ENCODE measurements around the gene LTC4S. TPM values are rescaled to one million over a fixed set of nuclear protein-coding genes. Genes with fewer than 3 reads are reported as not detected.

LTC4S gene
- total and polyA plus RNA-seq, 2 experiments from 2014 or later = 5.8 to 10.1 TPM

DNA sequence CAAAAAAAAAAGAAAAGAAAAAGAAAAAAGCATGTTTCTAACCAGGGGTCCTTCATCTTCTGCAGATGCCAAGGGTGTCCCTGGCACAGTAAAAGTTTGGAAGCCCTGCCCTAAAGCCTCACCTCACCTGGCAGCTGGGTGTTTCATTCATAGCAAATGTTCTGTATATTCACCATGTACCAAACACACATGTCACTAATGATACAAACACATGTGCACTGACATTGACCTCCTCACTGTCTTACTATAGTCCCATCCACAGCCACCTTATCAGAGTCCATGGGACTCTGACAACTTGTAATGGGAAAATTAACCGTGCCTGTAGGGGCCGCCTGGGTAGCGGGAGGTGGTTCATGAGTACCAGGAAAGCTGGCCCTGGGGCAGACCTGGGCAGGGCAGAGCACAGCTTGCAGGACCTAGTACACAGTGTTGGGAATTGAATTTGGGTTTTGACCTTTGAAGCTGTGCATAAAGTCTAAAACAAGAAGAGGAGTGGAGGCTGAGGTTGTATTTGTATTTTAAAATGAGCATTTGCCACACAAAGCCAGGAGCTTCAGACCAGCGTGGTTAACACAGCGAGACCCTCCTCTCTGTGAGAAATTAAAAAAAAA is 19.3 kb downstream of the LTC4S start (continued):
- TF ChIP-seq, protein P1, sequence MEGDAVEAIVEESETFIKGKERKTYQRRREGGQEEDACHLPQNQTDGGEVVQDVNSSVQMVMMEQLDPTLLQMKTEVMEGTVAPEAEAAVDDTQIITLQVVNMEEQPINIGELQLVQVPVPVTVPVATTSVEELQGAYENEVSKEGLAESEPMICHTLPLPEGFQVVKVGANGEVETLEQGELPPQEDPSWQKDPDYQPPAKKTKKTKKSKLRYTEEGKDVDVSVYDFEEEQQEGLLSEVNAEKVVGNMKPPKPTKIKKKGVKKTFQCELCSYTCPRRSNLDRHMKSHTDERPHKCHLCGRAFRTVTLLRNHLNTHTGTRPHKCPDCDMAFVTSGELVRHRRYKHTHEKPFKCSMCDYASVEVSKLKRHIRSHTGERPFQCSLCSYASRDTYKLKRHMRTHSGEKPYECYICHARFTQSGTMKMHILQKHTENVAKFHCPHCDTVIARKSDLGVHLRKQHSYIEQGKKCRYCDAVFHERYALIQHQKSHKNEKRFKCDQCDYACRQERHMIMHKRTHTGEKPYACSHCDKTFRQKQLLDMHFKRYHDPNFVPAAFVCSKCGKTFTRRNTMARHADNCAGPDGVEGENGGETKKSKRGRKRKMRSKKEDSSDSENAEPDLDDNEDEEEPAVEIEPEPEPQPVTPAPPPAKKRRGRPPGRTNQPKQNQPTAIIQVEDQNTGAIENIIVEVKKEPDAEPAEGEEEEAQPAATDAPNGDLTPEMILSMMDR (conservative IDR thresholded peaks at IDR 0.05; ENCODE audit: low read depth in 2 of 2) = no peak
- no peak for TF ChIP-seq CREB1 (CRISPR knock-in tag; IDR thresholded peaks at IDR 0.05; ENCODE audit: low read depth)
- no peak for TF ChIP-seq EZH2phosphoT487 (IDR thresholded peaks at IDR 0.05; ENCODE audit: unreplicated experiment)

DNA sequence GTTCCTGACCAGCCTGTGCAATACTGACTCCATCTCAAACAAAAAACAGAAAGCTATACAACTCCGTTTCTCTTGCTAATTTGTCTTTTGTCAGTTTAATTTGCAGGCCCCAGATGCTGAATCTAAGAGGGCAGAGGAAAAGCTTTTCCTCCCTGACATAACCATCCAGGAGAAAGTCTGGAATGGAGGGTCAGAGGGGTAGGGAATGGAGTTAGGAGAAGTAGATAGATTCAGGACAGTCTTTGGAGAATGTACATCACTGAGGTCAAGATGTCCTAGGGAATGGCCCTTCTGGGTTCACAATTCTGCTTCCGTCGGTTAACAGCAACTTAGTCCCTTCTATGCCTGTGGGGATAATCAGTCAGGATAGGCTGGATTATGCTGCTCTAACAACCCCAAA is 20.3 kb downstream of the LTC4S start:
- peaks cover 26% of the 10 kb centered on the region for H3K27me3 Mint-ChIP-seq (ENCODE audit: insufficient read depth, low read depth, poor library complexity)
- H3K27me3 ChIP-seq (ENCODE audit: insufficient read depth) = peaks cover 12% of the 10 kb centered on the region; the same call in 1 of the 2 replicates
- H3K79me2 ChIP-seq (replicated peaks; ENCODE audit: insufficient read depth) = no peaks in the 10 kb centered on the region
- ATAC-seq (no peak), DNase-seq (ENCODE audit: low spot score) (no peak)
- H3K9me2 ChIP-seq (ENCODE audit: insufficient read depth) = no peaks in the 10 kb centered on the region
- H3K27ac Mint-ChIP-seq = no peak overlapping the region
- H3K36me3 Mint-ChIP-seq (ENCODE audit: low read depth) = peaks cover 32% of the 10 kb centered on the region
- peaks cover 24% of the 10 kb centered on the region for H3F3A ChIP-seq (replicated peaks; ENCODE audit: low read depth)
- no peak overlapping the region for H3K4me3 ChIP-seq
- H3K4me1 Mint-ChIP-seq = peaks cover 25% of the 10 kb centered on the region
- peaks cover 5% of the 10 kb centered on the region; the same call in 1 of the 2 replicates for H3K36me3 ChIP-seq (ENCODE audit: insufficient read depth)
- no peak overlapping the region; the same call in 2 of the 3 replicates for H3K4me3 Mint-ChIP-seq
- no peaks in the 10 kb centered on the region; the same call in 1 of the 2 replicates for H4K20me1 ChIP-seq (replicated peaks; ENCODE audit: insufficient read depth)
- H2AFZ ChIP-seq = no peak overlapping the region
- H3K27ac ChIP-seq (ENCODE audit: low read depth) = no peak overlapping the region
- no peak overlapping the region for H3K4me2 ChIP-seq
- peaks cover 20% of the 10 kb centered on the region for H3K4me1 ChIP-seq (ENCODE audit: insufficient read depth)
- H3K9me3 Mint-ChIP-seq = no peaks in the 10 kb centered on the region
- TF ChIP-seq CREB1 (CRISPR knock-in tag; IDR thresholded peaks at IDR 0.05; ENCODE audit: low read depth) = no peak
- no peak for TF ChIP-seq ZNF114 (CRISPR knock-in tag; IDR thresholded peaks at IDR 0.05)
- TF ChIP-seq STAT1 (IDR thresholded peaks at IDR 0.05; ENCODE audit: unreplicated experiment) = no peak
- no peak for TF ChIP-seq ZNF331 (CRISPR knock-in tag; IDR thresholded peaks at IDR 0.05; ENCODE audit: low read depth)
- no peak for TF ChIP-seq EZH2 (IDR thresholded peaks at IDR 0.05; ENCODE audit: low read depth, unreplicated experiment)
- TF ChIP-seq, protein P2, sequence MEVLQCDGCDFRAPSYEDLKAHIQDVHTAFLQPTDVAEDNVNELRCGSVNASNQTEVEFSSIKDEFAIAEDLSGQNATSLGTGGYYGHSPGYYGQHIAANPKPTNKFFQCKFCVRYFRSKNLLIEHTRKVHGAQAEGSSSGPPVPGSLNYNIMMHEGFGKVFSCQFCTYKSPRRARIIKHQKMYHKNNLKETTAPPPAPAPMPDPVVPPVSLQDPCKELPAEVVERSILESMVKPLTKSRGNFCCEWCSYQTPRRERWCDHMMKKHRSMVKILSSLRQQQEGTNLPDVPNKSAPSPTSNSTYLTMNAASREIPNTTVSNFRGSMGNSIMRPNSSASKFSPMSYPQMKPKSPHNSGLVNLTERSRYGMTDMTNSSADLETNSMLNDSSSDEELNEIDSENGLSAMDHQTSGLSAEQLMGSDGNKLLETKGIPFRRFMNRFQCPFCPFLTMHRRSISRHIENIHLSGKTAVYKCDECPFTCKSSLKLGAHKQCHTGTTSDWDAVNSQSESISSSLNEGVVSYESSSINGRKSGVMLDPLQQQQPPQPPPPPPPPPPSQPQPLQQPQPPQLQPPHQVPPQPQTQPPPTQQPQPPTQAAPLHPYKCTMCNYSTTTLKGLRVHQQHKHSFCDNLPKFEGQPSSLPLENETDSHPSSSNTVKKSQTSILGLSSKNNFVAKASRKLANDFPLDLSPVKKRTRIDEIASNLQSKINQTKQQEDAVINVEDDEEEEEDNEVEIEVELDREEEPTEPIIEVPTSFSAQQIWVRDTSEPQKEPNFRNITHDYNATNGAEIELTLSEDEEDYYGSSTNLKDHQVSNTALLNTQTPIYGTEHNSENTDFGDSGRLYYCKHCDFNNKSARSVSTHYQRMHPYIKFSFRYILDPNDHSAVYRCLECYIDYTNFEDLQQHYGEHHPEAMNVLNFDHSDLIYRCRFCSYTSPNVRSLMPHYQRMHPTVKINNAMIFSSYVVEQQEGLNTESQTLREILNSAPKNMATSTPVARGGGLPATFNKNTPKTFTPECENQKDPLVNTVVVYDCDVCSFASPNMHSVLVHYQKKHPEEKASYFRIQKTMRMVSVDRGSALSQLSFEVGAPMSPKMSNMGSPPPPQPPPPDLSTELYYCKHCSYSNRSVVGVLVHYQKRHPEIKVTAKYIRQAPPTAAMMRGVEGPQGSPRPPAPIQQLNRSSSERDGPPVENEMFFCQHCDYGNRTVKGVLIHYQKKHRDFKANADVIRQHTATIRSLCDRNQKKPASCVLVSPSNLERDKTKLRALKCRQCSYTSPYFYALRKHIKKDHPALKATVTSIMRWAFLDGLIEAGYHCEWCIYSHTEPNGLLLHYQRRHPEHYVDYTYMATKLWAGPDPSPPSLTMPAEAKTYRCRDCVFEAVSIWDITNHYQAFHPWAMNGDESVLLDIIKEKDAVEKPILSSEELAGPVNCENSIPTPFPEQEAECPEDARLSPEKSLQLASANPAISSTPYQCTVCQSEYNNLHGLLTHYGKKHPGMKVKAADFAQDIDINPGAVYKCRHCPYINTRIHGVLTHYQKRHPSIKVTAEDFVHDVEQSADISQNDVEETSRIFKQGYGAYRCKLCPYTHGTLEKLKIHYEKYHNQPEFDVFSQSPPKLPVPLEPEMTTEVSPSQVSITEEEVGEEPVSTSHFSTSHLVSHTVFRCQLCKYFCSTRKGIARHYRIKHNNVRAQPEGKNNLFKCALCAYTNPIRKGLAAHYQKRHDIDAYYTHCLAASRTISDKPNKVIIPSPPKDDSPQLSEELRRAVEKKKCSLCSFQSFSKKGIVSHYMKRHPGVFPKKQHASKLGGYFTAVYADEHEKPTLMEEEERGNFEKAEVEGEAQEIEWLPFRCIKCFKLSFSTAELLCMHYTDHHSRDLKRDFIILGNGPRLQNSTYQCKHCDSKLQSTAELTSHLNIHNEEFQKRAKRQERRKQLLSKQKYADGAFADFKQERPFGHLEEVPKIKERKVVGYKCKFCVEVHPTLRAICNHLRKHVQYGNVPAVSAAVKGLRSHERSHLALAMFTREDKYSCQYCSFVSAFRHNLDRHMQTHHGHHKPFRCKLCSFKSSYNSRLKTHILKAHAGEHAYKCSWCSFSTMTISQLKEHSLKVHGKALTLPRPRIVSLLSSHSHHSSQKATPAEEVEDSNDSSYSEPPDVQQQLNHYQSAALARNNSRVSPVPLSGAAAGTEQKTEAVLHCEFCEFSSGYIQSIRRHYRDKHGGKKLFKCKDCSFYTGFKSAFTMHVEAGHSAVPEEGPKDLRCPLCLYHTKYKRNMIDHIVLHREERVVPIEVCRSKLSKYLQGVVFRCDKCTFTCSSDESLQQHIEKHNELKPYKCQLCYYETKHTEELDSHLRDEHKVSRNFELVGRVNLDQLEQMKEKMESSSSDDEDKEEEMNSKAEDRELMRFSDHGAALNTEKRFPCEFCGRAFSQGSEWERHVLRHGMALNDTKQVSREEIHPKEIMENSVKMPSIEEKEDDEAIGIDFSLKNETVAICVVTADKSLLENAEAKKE (CRISPR knock-in tag; IDR thresholded peaks at IDR 0.05) = no peak
- TF ChIP-seq, protein P3, sequence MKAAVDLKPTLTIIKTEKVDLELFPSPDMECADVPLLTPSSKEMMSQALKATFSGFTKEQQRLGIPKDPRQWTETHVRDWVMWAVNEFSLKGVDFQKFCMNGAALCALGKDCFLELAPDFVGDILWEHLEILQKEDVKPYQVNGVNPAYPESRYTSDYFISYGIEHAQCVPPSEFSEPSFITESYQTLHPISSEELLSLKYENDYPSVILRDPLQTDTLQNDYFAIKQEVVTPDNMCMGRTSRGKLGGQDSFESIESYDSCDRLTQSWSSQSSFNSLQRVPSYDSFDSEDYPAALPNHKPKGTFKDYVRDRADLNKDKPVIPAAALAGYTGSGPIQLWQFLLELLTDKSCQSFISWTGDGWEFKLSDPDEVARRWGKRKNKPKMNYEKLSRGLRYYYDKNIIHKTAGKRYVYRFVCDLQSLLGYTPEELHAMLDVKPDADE (IDR thresholded peaks at IDR 0.05) = no peak
- no peak for TF ChIP-seq EZH2phosphoT487 (IDR thresholded peaks at IDR 0.05; ENCODE audit: unreplicated experiment)
- TF ChIP-seq, protein P1 (conservative IDR thresholded peaks at IDR 0.05; ENCODE audit: low read depth in 2 of 2) = no peak
- no peak for TF ChIP-seq JUNB (IDR thresholded peaks at IDR 0.05; ENCODE audit: unreplicated experiment)
- TF ChIP-seq POLR2AphosphoS5 (IDR thresholded peaks at IDR 0.05; ENCODE audit: low read depth) = no peak
